Activated T-helper 17 cell treated with anti-CD3 and anti-CD28 coated beads, Interleukin-2, amount 50 U/mL, for 72 hours (primary cell): ENCODE measurements around the gene RBL2. TPM values are rescaled to one million over a fixed set of nuclear protein-coding genes. Genes with fewer than 3 reads are reported as not detected.
"Not testable (repeated sequence)": the region's sequence is repeated elsewhere in the genome, so short reads cannot be mapped to it uniquely, and the experiment has no call there.

Source experiments
- ATAC-seq: fragments of 150-1000 bp; cut with Tn5 transposase; replicated peaks from 2 replicates; pipeline ENCODE4 v1.10.0; 2021; ENCODE audit warnings: mild to moderate bottlenecking, moderate library complexity
- H3K27ac Mint-ChIP-seq: one replicate; pipeline ENCODE4 v1.8.0; 2022; ENCODE audit warnings: mixed read lengths
- H3K27me3 Mint-ChIP-seq: one replicate; pipeline ENCODE4 v1.8.0; 2022; ENCODE audit warnings: mixed read lengths
- H3K36me3 Mint-ChIP-seq: one replicate; pipeline ENCODE4 v1.8.0; 2022; ENCODE audit warnings: low read depth, mild to moderate bottlenecking, mixed read lengths
- H3K4me1 Mint-ChIP-seq: one replicate; pipeline ENCODE4 v1.8.0; 2022; ENCODE audit warnings: mixed read lengths
- H3K4me3 Mint-ChIP-seq: one replicate; pipeline ENCODE4 v1.8.0; 2022; ENCODE audit warnings: mild to moderate bottlenecking, mixed read lengths
- H3K9me3 Mint-ChIP-seq: one replicate; pipeline ENCODE4 v1.8.0; 2022; ENCODE audit warnings: mixed read lengths
- total RNA-seq, 2 donors: library from RNA; stranded (reverse); gene quantifications; one replicate each; pipeline ENCODE4 v1.2.3, GENCODE V29; 2022

Gene RBL2
- total RNA-seq: 10 to 100 TPM; 55.9 to 80.1 TPM

GRCh38 chr16:53434377-53435065 lies at the start of gene RBL2:
Gene RBL2 (plus strand): TSS chr16:53434471. CDS start chr16:53434557, 86 bp downstream.
- H3K27ac Mint-ChIP-seq: peak within 1 kb of the TSS; percentile 97
- H3K4me1 Mint-ChIP-seq: peaks cover 16% of the 10 kb centered on the region
- peaks cover 23% of the 10 kb centered on the region for H3K36me3 Mint-ChIP-seq
- H3K4me3 Mint-ChIP-seq: peak within 1 kb of the TSS; percentile 99
- peak; percentile 80 for ATAC-seq
- no peaks in the 10 kb centered on the region for H3K27me3 Mint-ChIP-seq
- no peaks in the 10 kb centered on the region for H3K9me3 Mint-ChIP-seq

- H3K4me3 Mint-ChIP-seq, H3K27me3 Mint-ChIP-seq, H3K4me1 Mint-ChIP-seq, H3K27ac Mint-ChIP-seq, ATAC-seq: not testable (repeated sequence)
- Mint-ChIP-seq H3K9me3 (peaks cover 14% of the 10 kb centered on the region), H3K36me3 (peaks cover 43% of the 10 kb centered on the region)
Measured at GRCh38 chr16:53384610-53385009, 49.7 kb upstream of the RBL2 start.

- ATAC-seq: no peak
- no peaks in the 10 kb centered on the region for H3K4me1 Mint-ChIP-seq
- no peak overlapping the region for H3K27ac Mint-ChIP-seq
- H3K9me3 Mint-ChIP-seq: no peaks in the 10 kb centered on the region
- H3K4me3 Mint-ChIP-seq: no peak overlapping the region
- H3K36me3 Mint-ChIP-seq: no peaks in the 10 kb centered on the region
- no peaks in the 10 kb centered on the region for H3K27me3 Mint-ChIP-seq
Measured at GRCh38 chr16:53404959-53405358, 29.3 kb upstream of the RBL2 start.

GRCh38 chr16:53412549-53412948 lies 21.7 kb upstream of the RBL2 start:
- Mint-ChIP-seq H3K27me3 (no peaks in the 10 kb centered on the region), H3K9me3 (peaks cover 4% of the 10 kb centered on the region), H3K4me1 (peaks cover 4% of the 10 kb centered on the region), H3K4me3 (no peak overlapping the region), H3K36me3 (no peaks in the 10 kb centered on the region), H3K27ac (no peak overlapping the region)
- no peak for ATAC-seq

- Mint-ChIP-seq H3K4me3 (no peak overlapping the region), H3K27ac (no peak overlapping the region), H3K36me3 (no peaks in the 10 kb centered on the region), H3K9me3 (peaks cover 4% of the 10 kb centered on the region), H3K27me3 (no peaks in the 10 kb centered on the region), H3K4me1 (peaks cover 4% of the 10 kb centered on the region)
- no peak for ATAC-seq
Measured at GRCh38 chr16:53413864-53414263, 20.4 kb upstream of the RBL2 start.

GRCh38 chr16:53414381-53414780 lies 19.9 kb upstream of the RBL2 start:
- Mint-ChIP-seq H3K9me3 (peaks cover 4% of the 10 kb centered on the region), H3K27me3 (no peaks in the 10 kb centered on the region), H3K4me3 (no peak overlapping the region), H3K4me1 (peaks cover 4% of the 10 kb centered on the region), H3K27ac (no peak overlapping the region), H3K36me3 (no peaks in the 10 kb centered on the region)
- no peak for ATAC-seq

GRCh38 chr16:53415504-53415903 lies 18.8 kb upstream of the RBL2 start:
- H3K4me1 Mint-ChIP-seq: peaks cover 4% of the 10 kb centered on the region
- no peak overlapping the region for H3K4me3 Mint-ChIP-seq
- H3K27ac Mint-ChIP-seq: no peak overlapping the region
- ATAC-seq: no peak
- H3K9me3 Mint-ChIP-seq: peaks cover 4% of the 10 kb centered on the region
- H3K36me3 Mint-ChIP-seq: no peaks in the 10 kb centered on the region
- H3K27me3 Mint-ChIP-seq: no peaks in the 10 kb centered on the region

- H3K4me3 Mint-ChIP-seq: no peak overlapping the region
- no peaks in the 10 kb centered on the region for H3K9me3 Mint-ChIP-seq
- no peaks in the 10 kb centered on the region for H3K36me3 Mint-ChIP-seq
- no peaks in the 10 kb centered on the region for H3K27me3 Mint-ChIP-seq
- H3K4me1 Mint-ChIP-seq: no peaks in the 10 kb centered on the region
- no peak overlapping the region for H3K27ac Mint-ChIP-seq
- ATAC-seq: no peak
Measured at GRCh38 chr16:53417011-53417410, 17.3 kb upstream of the RBL2 start.

- Mint-ChIP-seq H3K9me3 (no peaks in the 10 kb centered on the region), H3K27ac (no peak overlapping the region), H3K4me1 (no peaks in the 10 kb centered on the region), H3K27me3 (no peaks in the 10 kb centered on the region), H3K36me3 (no peaks in the 10 kb centered on the region), H3K4me3 (no peak overlapping the region)
- no peak for ATAC-seq
Measured at GRCh38 chr16:53417976-53418375, 16.3 kb upstream of the RBL2 start.

- H3K36me3 Mint-ChIP-seq, ATAC-seq, H3K9me3 Mint-ChIP-seq, H3K27me3 Mint-ChIP-seq, H3K4me3 Mint-ChIP-seq, H3K4me1 Mint-ChIP-seq, H3K27ac Mint-ChIP-seq: not testable (repeated sequence)
Measured at GRCh38 chr16:53419383-53419709, 14.9 kb upstream of the RBL2 start.

- Mint-ChIP-seq H3K9me3 (no peaks in the 10 kb centered on the region), H3K27me3 (no peaks in the 10 kb centered on the region), H3K4me3 (no peak overlapping the region), H3K27ac (no peak overlapping the region), H3K4me1 (no peaks in the 10 kb centered on the region), H3K36me3 (no peaks in the 10 kb centered on the region)
- no peak for ATAC-seq
Measured at GRCh38 chr16:53421248-53421647, 13.0 kb upstream of the RBL2 start.

- not testable (repeated sequence) for H3K4me1 Mint-ChIP-seq, H3K4me3 Mint-ChIP-seq, H3K36me3 Mint-ChIP-seq, H3K27me3 Mint-ChIP-seq, H3K27ac Mint-ChIP-seq, ATAC-seq, H3K9me3 Mint-ChIP-seq
Measured at GRCh38 chr16:53423968-53424367, 10.3 kb upstream of the RBL2 start.

GRCh38 chr16:53428681-53429080 lies 5.6 kb upstream of the RBL2 start:
- ATAC-seq: no peak
- Mint-ChIP-seq H3K9me3 (no peaks in the 10 kb centered on the region), H3K4me1 (peaks cover 3% of the 10 kb centered on the region), H3K4me3 (no peak overlapping the region), H3K27ac (no peak overlapping the region), H3K36me3 (no peaks in the 10 kb centered on the region), H3K27me3 (no peaks in the 10 kb centered on the region)

- Mint-ChIP-seq H3K36me3 (no peaks in the 10 kb centered on the region), H3K27ac (no peak overlapping the region), H3K4me1 (peaks cover 6% of the 10 kb centered on the region), H3K4me3 (no peak overlapping the region), H3K9me3 (no peaks in the 10 kb centered on the region), H3K27me3 (no peaks in the 10 kb centered on the region)
- no peak for ATAC-seq
Measured at GRCh38 chr16:53429221-53429943, 4.9 kb upstream of the RBL2 start.

- no peaks in the 10 kb centered on the region for H3K27me3 Mint-ChIP-seq
- H3K36me3 Mint-ChIP-seq: peaks cover 6% of the 10 kb centered on the region
Measured at GRCh38 chr16:53430363-53430762, 3.9 kb upstream of the RBL2 start.

More at GRCh38 chr16:53430363-53430762, 3.9 kb upstream of the RBL2 start:
- H3K4me3 Mint-ChIP-seq: no peak overlapping the region
- H3K9me3 Mint-ChIP-seq: no peaks in the 10 kb centered on the region
- H3K4me1 Mint-ChIP-seq: peaks cover 7% of the 10 kb centered on the region
- no peak for ATAC-seq
- H3K27ac Mint-ChIP-seq: no peak overlapping the region
